Loucy (cell line): Measurements from ENCODE around the gene FZD10.
A peak's percentile ranks its signal among the peaks of the same experiment; 100 is the strongest.

Experiments
- H2AFZ ChIP-seq: fragments of 200-600 bp; sonication (generic); 2 replicates; pipeline ENCODE4 v1.6.0; 2016; ENCODE audit warnings: antibody characterized with exemption, mild to moderate bottlenecking, low read length, moderate library complexity
- H3F3A ChIP-seq: fragments of 200-600 bp; 2 replicates; pipeline ENCODE4 v1.6.0; 2016; ENCODE audit warnings: antibody characterized with exemption, low read depth, mild to moderate bottlenecking
- H3K27me3 ChIP-seq: fragments of 200-600 bp; sonication (generic); 2 replicates; pipeline ENCODE4 v1.6.1; 2014; ENCODE audit warnings: low read length, mild to moderate bottlenecking; ENCODE audit not compliant: insufficient read depth, poor library complexity, severe bottlenecking
- H3K36me3 ChIP-seq: fragments of 200-600 bp; sonication (generic); 2 replicates; pipeline ENCODE4 v1.6.1; 2016; ENCODE audit warnings: low read length; ENCODE audit not compliant: insufficient read depth
- H3K4me1 ChIP-seq: fragments of 200-600 bp; sonication (generic); 2 replicates; pipeline ENCODE4 v1.5.1; 2014; ENCODE audit warnings: low read length, mild to moderate bottlenecking; ENCODE audit not compliant: insufficient read depth, poor library complexity, severe bottlenecking
- H3K4me2 ChIP-seq: fragments of 200-600 bp; sonication (generic); 2 replicates; pipeline ENCODE4 v1.6.0; 2014; ENCODE audit warnings: antibody characterized with exemption, low read length, low read depth, mild to moderate bottlenecking; ENCODE audit not compliant: poor library complexity, severe bottlenecking
- H3K4me3 ChIP-seq: fragments of 200-600 bp; sonication (generic); 2 replicates; pipeline ENCODE4 v1.5.1; 2014; ENCODE audit warnings: low read length, mild to moderate bottlenecking, mixed read lengths; ENCODE audit not compliant: poor library complexity, severe bottlenecking
- H3K79me2 ChIP-seq: fragments of 200-600 bp; sonication (generic); 2 replicates; pipeline ENCODE4 v1.6.1; 2014; ENCODE audit warnings: low read length; ENCODE audit not compliant: insufficient read depth
- H3K9ac ChIP-seq: fragments of 200-600 bp; sonication (generic); 2 replicates; pipeline ENCODE4 v1.6.0; 2014; ENCODE audit warnings: mild to moderate bottlenecking, low read depth, low read length, moderate library complexity; ENCODE audit not compliant: poor library complexity, severe bottlenecking
- H3K9me2 ChIP-seq: fragments of 200-600 bp; sonication (generic); replicated peaks from 2 replicates; pipeline ENCODE4 v1.6.1; 2016; ENCODE audit warnings: low read depth, low read length, mixed read lengths
- H3K9me3 ChIP-seq: fragments of 200-600 bp; sonication (generic); 2 replicates; pipeline ENCODE4 v1.6.1; 2014; ENCODE audit warnings: mild to moderate bottlenecking, antibody characterized with exemption, low read length, low read depth; ENCODE audit not compliant: insufficient read depth
- H4K20me1 ChIP-seq: fragments of 200-600 bp; sonication (generic); 2 replicates; pipeline ENCODE4 v1.6.0; 2014; ENCODE audit warnings: antibody characterized with exemption, low read length, mild to moderate bottlenecking; ENCODE audit not compliant: insufficient read depth, poor library complexity, severe bottlenecking
- EZH2phosphoT487 ChIP-seq: fragments of 200-600 bp; IDR thresholded peaks from 2 replicates; pipeline ENCODE4 v1.6.1; 2018; ENCODE audit warnings: antibody characterized with exemption, mild to moderate bottlenecking, moderate library complexity, borderline replicate concordance
- TF ChIP-seq, protein P1 (sequence below): fragments of 200-600 bp; sonication (generic); conservative IDR thresholded peaks from 2 replicates; pipeline ENCODE4 v1.5.1; 2014; ENCODE audit warnings: mild to moderate bottlenecking, antibody characterized with exemption, low read length

FZD10 gene

DNA sequence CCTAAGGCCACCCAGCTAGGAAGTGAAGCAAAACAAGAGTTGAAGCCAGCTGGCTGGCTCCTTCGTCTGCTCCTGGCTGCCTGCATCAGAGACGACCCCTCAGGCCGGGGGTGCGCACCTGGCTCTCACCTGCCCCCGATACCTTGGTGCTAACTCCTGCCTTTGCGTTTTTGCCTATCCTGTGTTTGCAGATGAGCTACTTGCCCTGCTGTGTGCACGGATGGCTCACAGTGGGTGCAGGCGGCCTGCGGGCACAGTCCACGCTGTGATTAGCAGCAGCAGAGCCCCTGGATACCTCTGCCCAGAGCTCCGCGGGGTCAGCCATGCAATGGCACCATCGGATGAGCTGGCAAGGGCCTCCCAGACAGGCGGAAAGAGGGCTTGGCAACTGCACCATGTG, 31.2 kb upstream of the FZD10 start:
- Histone ChIP-seq H3K4me2 (no peak overlapping the region), H3K36me3 (no peaks in the 10 kb centered on the region), H3K27me3 (no peaks in the 10 kb centered on the region), H3K79me2 (no peaks in the 10 kb centered on the region), H3K9ac (no peak overlapping the region), H4K20me1 (no peaks in the 10 kb centered on the region), H3K9me3 (no peaks in the 10 kb centered on the region), H3F3A (no peaks in the 10 kb centered on the region), H2AFZ (no peak overlapping the region), H3K4me3 (no peak overlapping the region), H3K9me2 (no peaks in the 10 kb centered on the region), H3K4me1 (peaks cover 15% of the 10 kb centered on the region)
- TF ChIP-seq EZH2phosphoT487 = no peak

- H3K4me1 ChIP-seq = peaks cover 15% of the 10 kb centered on the region
- H2AFZ ChIP-seq = no peak overlapping the region
- H3K9ac ChIP-seq = no peak overlapping the region
- no peak overlapping the region for H3K4me2 ChIP-seq
- no peaks in the 10 kb centered on the region for H3K36me3 ChIP-seq
- H3K9me3 ChIP-seq = no peaks in the 10 kb centered on the region
- H3F3A ChIP-seq = no peaks in the 10 kb centered on the region
- no peaks in the 10 kb centered on the region for H3K9me2 ChIP-seq
- TF ChIP-seq, protein P1, sequence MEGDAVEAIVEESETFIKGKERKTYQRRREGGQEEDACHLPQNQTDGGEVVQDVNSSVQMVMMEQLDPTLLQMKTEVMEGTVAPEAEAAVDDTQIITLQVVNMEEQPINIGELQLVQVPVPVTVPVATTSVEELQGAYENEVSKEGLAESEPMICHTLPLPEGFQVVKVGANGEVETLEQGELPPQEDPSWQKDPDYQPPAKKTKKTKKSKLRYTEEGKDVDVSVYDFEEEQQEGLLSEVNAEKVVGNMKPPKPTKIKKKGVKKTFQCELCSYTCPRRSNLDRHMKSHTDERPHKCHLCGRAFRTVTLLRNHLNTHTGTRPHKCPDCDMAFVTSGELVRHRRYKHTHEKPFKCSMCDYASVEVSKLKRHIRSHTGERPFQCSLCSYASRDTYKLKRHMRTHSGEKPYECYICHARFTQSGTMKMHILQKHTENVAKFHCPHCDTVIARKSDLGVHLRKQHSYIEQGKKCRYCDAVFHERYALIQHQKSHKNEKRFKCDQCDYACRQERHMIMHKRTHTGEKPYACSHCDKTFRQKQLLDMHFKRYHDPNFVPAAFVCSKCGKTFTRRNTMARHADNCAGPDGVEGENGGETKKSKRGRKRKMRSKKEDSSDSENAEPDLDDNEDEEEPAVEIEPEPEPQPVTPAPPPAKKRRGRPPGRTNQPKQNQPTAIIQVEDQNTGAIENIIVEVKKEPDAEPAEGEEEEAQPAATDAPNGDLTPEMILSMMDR = no peak
- no peak for TF ChIP-seq EZH2phosphoT487
- H3K27me3 ChIP-seq = no peaks in the 10 kb centered on the region
- H3K79me2 ChIP-seq = no peaks in the 10 kb centered on the region
- no peak overlapping the region for H3K4me3 ChIP-seq
- no peaks in the 10 kb centered on the region for H4K20me1 ChIP-seq
Observed at GRCh38 chr12:130131801-130132200, 30.5 kb upstream of the FZD10 start.

- Histone ChIP-seq H3K4me1 (peaks cover 15% of the 10 kb centered on the region), H3K9me2 (no peaks in the 10 kb centered on the region), H3K79me2 (no peaks in the 10 kb centered on the region), H3K36me3 (no peaks in the 10 kb centered on the region), H3K9ac (no peak overlapping the region), H3K9me3 (no peaks in the 10 kb centered on the region), H3K4me3 (no peak overlapping the region), H2AFZ (no peak overlapping the region), H4K20me1 (no peaks in the 10 kb centered on the region), H3F3A (no peaks in the 10 kb centered on the region), H3K27me3 (no peaks in the 10 kb centered on the region), H3K4me2 (peak overlapping the region; percentile 69)
- TF ChIP-seq, protein P1 = no peak
- no peak for TF ChIP-seq EZH2phosphoT487
Observed at GRCh38 chr12:130132831-130133511, 29.3 kb upstream of the FZD10 start.
